ENCODE measurements around the gene APOD.
"Not testable (repeated sequence)": the region's sequence is repeated elsewhere in the genome, so short reads cannot be mapped to it uniquely, and the experiment has no call there.

Gene APOD

DNA sequence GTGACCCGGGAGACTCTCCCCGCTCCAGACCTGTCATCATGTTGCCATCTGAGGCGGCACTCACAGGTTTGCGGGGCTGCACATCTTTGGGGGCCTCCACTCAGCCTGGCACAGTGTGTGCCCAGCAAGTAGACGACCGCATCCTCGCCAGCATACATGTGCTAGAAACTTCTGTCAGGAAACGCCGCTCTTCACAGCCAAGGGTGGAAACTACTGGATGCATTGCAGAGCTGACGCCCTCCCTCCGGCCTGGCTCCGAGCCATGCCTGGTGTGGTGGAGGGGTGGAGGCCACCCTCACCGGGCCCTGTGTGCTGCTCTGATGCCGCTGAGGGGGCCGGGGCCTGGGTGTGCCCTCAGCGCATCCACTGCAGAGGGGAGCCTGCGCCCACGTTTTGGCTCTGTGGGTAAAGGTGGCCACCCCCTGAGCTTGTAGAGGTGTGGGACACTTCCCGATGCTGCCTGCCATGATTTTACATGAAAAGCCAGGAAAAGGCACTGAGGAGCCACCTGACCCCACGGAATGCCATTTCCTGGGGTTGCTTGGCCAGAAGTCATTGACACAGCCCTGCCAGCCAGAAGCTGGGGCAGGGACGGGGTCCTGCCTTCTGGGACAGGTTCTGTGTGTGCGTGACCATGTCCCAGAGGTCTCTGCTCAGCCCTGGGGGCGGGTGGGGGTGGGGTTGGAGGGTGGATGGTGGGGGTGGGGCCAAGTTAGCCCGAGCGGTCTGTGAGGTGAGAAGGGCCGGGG is 39.7 kb upstream of the APOD start:
- H3K36me3 ChIP-seq (replicated peaks in 1 of 2; ENCODE audit: control insufficient read depth in 2 of 2, insufficient read depth in 2 of 2, low read length in 2 of 2); H3K9me3 ChIP-seq (replicated peaks in 1 of 2; ENCODE audit: control insufficient read depth in 2 of 2, insufficient read depth in 1 of 2, low read depth in 1 of 2, low read length in 2 of 2): not testable (repeated sequence)
- no CpG with 5 or more reads among the region's 26 CpGs for WGBS, 2 donors (ENCODE audit: extremely low coverage in 2 of 2, insufficient read length in 2 of 2, insufficient replicate concordance in 1 of 2)

DNA sequence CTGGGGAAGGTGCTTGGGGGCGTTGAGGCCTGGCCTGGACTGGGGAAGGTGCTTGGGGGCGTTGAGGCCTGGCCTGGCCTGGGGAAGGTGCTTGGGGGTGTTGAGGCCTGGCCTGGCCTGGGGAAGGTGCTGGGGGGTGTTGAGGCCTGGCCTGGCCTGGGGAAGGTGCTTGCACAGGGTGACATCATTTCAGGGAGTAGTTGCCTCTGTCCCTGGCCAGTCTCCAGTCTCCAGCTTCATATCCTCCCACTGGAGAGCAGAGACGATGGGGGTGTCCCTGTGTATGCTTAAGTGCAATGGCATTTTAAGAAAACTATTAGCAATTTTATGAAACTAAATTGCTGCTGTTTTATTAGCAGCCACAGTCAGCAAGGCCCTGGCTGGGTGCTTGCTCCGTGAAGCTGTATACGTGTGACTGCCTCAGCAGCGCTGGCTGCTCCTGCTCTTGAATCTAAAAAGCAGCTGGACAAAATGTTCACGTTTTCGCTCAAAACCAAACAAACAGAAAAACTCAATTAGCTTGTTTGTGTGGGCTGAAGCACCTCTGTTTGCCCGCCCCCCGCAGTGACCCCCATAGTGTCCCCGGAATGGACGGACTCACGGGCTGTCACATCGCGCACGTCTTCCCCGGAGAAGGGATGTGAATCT is 38.9 kb upstream of the APOD start:
- not testable (repeated sequence) for H3K9ac ChIP-seq (ENCODE audit: low read depth, low read length, poor library complexity); H2BK5ac ChIP-seq (ENCODE audit: low read length); H3K36me3 ChIP-seq (replicated peaks in 1 of 2; ENCODE audit: control insufficient read depth in 2 of 2, insufficient read depth in 2 of 2, low read length in 2 of 2); H4K91ac ChIP-seq (ENCODE audit: low read depth, low read length, poor library complexity); H2BK15ac ChIP-seq (ENCODE audit: low read length); H4K8ac ChIP-seq (ENCODE audit: low read depth, low read length); H3K79me1 ChIP-seq (ENCODE audit: low read depth, low read length); H3K9me3 ChIP-seq (replicated peaks in 1 of 2; ENCODE audit: control insufficient read depth in 2 of 2, insufficient read depth in 1 of 2, low read depth in 1 of 2, low read length in 2 of 2); H2BK120ac ChIP-seq (ENCODE audit: low read depth, low read length); H3K18ac ChIP-seq (ENCODE audit: low read length); H3K4ac ChIP-seq (ENCODE audit: low read length); H3K27ac ChIP-seq (replicated peaks; ENCODE audit: low read length); H3K23ac ChIP-seq (ENCODE audit: low read depth, low read length, poor library complexity); H3K4me3 ChIP-seq (ENCODE audit: low read length in 2 of 2); H3K14ac ChIP-seq (ENCODE audit: low read length); H2AFZ ChIP-seq (ENCODE audit: low read length); H3K4me2 ChIP-seq (ENCODE audit: insufficient read depth, low read length, poor library complexity, severe bottlenecking); H2BK12ac ChIP-seq (ENCODE audit: low read length); H3K4me1 ChIP-seq (ENCODE audit: control insufficient read depth in 2 of 2, insufficient read depth in 1 of 2, low read depth in 1 of 2, low read length in 2 of 2); H2AK5ac ChIP-seq (ENCODE audit: low read depth, low read length); DNase-seq (ENCODE audit: low spot score)
- WGBS, 2 donors (ENCODE audit: extremely low coverage in 2 of 2, insufficient read length in 2 of 2, insufficient replicate concordance in 1 of 2): no CpG with 5 or more reads among the region's 17 CpGs
- H3K27me3 ChIP-seq (ENCODE audit: control insufficient read depth in 3 of 3, insufficient read depth in 3 of 3, low read depth in 1 of 3, low read length in 3 of 3): peaks cover 0 to 17% (median 0%) of the 10 kb centered on the region in 3 experiments

More for the DNA sequence above, 39.7 kb upstream of the APOD start:
- H2BK15ac ChIP-seq (ENCODE audit: low read length); H2BK5ac ChIP-seq (ENCODE audit: low read length); H4K91ac ChIP-seq (ENCODE audit: low read depth, low read length, poor library complexity); H3K4me2 ChIP-seq (ENCODE audit: insufficient read depth, low read length, poor library complexity, severe bottlenecking); H3K14ac ChIP-seq (ENCODE audit: low read length); H3K4ac ChIP-seq (ENCODE audit: low read length); H3K18ac ChIP-seq (ENCODE audit: low read length); H3K4me3 ChIP-seq (ENCODE audit: low read length in 2 of 2); H3K9ac ChIP-seq (ENCODE audit: low read depth, low read length, poor library complexity); H2BK120ac ChIP-seq (ENCODE audit: low read depth, low read length); H3K27ac ChIP-seq (replicated peaks; ENCODE audit: low read length); H4K8ac ChIP-seq (ENCODE audit: low read depth, low read length); H3K23ac ChIP-seq (ENCODE audit: low read depth, low read length, poor library complexity); H2AK5ac ChIP-seq (ENCODE audit: low read depth, low read length); H3K4me1 ChIP-seq (ENCODE audit: control insufficient read depth in 2 of 2, insufficient read depth in 1 of 2, low read depth in 1 of 2, low read length in 2 of 2); H2AFZ ChIP-seq (ENCODE audit: low read length); H3K79me1 ChIP-seq (ENCODE audit: low read depth, low read length); DNase-seq (ENCODE audit: low spot score); H2BK12ac ChIP-seq (ENCODE audit: low read length): not testable (repeated sequence)
- peaks cover 0 to 24% (median 0%) of the 10 kb centered on the region in 3 experiments for H3K27me3 ChIP-seq (ENCODE audit: control insufficient read depth in 3 of 3, insufficient read depth in 3 of 3, low read depth in 1 of 3, low read length in 3 of 3)

DNA sequence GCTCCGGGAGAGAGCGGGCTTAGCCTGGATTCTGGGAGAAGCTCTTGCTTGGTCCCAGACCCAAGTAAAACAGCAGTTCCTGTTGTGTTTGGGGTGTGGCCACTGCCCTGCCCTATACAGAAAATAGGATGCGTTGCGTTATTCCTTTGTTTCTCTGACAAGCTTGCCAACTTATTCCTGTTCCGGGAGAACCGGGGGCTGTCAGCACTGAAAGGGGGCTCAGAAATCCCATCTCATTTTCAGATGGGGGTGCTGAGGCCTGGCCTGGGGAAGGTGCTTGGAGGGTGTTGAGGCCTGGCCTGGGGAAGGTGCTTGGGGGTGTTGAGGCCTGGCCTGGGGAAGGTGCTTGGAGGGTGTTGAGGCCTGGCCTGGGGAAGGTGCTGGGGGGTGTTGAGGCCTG is 38.3 kb upstream of the APOD start:
- DNase-seq (ENCODE audit: low spot score); H3K23ac ChIP-seq (ENCODE audit: low read depth, low read length, poor library complexity); H4K91ac ChIP-seq (ENCODE audit: low read depth, low read length, poor library complexity); H3K4me2 ChIP-seq (ENCODE audit: insufficient read depth, low read length, poor library complexity, severe bottlenecking); H3K36me3 ChIP-seq (replicated peaks in 1 of 2; ENCODE audit: control insufficient read depth in 2 of 2, insufficient read depth in 2 of 2, low read length in 2 of 2); H3K9ac ChIP-seq (ENCODE audit: low read depth, low read length, poor library complexity); H2BK5ac ChIP-seq (ENCODE audit: low read length); H3K4me3 ChIP-seq (ENCODE audit: low read length in 2 of 2); H2BK120ac ChIP-seq (ENCODE audit: low read depth, low read length); H3K9me3 ChIP-seq (replicated peaks in 1 of 2; ENCODE audit: control insufficient read depth in 2 of 2, insufficient read depth in 1 of 2, low read depth in 1 of 2, low read length in 2 of 2); H3K18ac ChIP-seq (ENCODE audit: low read length); H4K8ac ChIP-seq (ENCODE audit: low read depth, low read length); H3K4me1 ChIP-seq (ENCODE audit: control insufficient read depth in 2 of 2, insufficient read depth in 1 of 2, low read depth in 1 of 2, low read length in 2 of 2); H2AFZ ChIP-seq (ENCODE audit: low read length); H3K79me1 ChIP-seq (ENCODE audit: low read depth, low read length); H3K14ac ChIP-seq (ENCODE audit: low read length); H2BK12ac ChIP-seq (ENCODE audit: low read length); H3K4ac ChIP-seq (ENCODE audit: low read length); H3K27ac ChIP-seq (replicated peaks; ENCODE audit: low read length); H2AK5ac ChIP-seq (ENCODE audit: low read depth, low read length); H2BK15ac ChIP-seq (ENCODE audit: low read length): not testable (repeated sequence)
- peaks cover 0 to 11% (median 0%) of the 10 kb centered on the region in 3 experiments for H3K27me3 ChIP-seq (ENCODE audit: control insufficient read depth in 3 of 3, insufficient read depth in 3 of 3, low read depth in 1 of 3, low read length in 3 of 3)
- WGBS, 2 donors (ENCODE audit: extremely low coverage in 2 of 2, insufficient read length in 2 of 2, insufficient replicate concordance in 1 of 2): no CpG with 5 or more reads among the region's 6 CpGs

DNA sequence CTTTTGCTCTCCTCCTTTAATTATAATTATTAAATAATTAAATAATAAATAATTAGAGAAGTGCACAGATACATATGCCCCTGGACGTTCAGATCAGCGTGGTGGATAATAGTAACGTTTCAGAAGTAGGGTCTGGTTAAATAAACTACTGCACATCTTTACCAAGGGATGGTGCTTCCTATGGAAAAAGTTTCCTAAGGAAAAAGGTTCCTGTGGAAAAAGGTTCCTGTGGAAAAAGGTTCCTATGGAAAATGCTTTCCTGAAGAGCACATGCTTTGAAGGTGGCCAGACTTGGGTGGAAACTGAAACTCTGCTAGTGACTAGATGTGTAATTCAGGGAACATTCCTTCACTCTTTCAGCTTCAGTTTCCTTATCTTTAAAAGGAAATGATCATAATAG is 37.4 kb upstream of the APOD start:
- H3K23ac ChIP-seq (ENCODE audit: low read depth, low read length, poor library complexity); H4K91ac ChIP-seq (ENCODE audit: low read depth, low read length, poor library complexity); H2AK5ac ChIP-seq (ENCODE audit: low read depth, low read length); H2BK120ac ChIP-seq (ENCODE audit: low read depth, low read length); H2AFZ ChIP-seq (ENCODE audit: low read length); H3K14ac ChIP-seq (ENCODE audit: low read length); DNase-seq (ENCODE audit: low spot score); H2BK12ac ChIP-seq (ENCODE audit: low read length); H3K4me3 ChIP-seq (ENCODE audit: low read length in 2 of 2); H4K8ac ChIP-seq (ENCODE audit: low read depth, low read length); H2BK15ac ChIP-seq (ENCODE audit: low read length); H3K4me1 ChIP-seq (ENCODE audit: control insufficient read depth in 2 of 2, insufficient read depth in 1 of 2, low read depth in 1 of 2, low read length in 2 of 2); H3K4me2 ChIP-seq (ENCODE audit: insufficient read depth, low read length, poor library complexity, severe bottlenecking); H3K79me1 ChIP-seq (ENCODE audit: low read depth, low read length); H3K9ac ChIP-seq (ENCODE audit: low read depth, low read length, poor library complexity); H3K4ac ChIP-seq (ENCODE audit: low read length); H3K18ac ChIP-seq (ENCODE audit: low read length); H3K27ac ChIP-seq (replicated peaks; ENCODE audit: low read length); H2BK5ac ChIP-seq (ENCODE audit: low read length); H3K9me3 ChIP-seq (replicated peaks in 1 of 2; ENCODE audit: control insufficient read depth in 2 of 2, insufficient read depth in 1 of 2, low read depth in 1 of 2, low read length in 2 of 2); H3K36me3 ChIP-seq (replicated peaks in 1 of 2; ENCODE audit: control insufficient read depth in 2 of 2, insufficient read depth in 2 of 2, low read length in 2 of 2): not testable (repeated sequence)
- no CpG with 5 or more reads among the region's 3 CpGs for WGBS, 2 donors (ENCODE audit: extremely low coverage in 2 of 2, insufficient read length in 2 of 2, insufficient replicate concordance in 1 of 2)
- H3K27me3 ChIP-seq (ENCODE audit: control insufficient read depth in 3 of 3, insufficient read depth in 3 of 3, low read depth in 1 of 3, low read length in 3 of 3): peaks cover 0 to 13% (median 0%) of the 10 kb centered on the region in 3 experiments

Measured in neuronal stem cell (in vitro differentiated cells).